Activated naive CD8-positive, alpha-beta T cell treated with anti-CD3 and anti-CD28 coated beads, Interleukin-2, amount 50 U/mL, for 24 hours (primary cell): ENCODE results near the gene TSPAN9.

Experiments
- ATAC-seq: fragments of 150-1000 bp; cut with Tn5 transposase; one replicate; pipeline ENCODE4 v1.10.0; 2021
- DNase-seq: peaks from one replicate; pipeline ENCODE4 v3.0.0; 2021
- H3K27ac Mint-ChIP-seq: one replicate; pipeline ENCODE4 v1.8.0; 2021; ENCODE audit warnings: mild to moderate bottlenecking, mixed read lengths
- H3K27me3 Mint-ChIP-seq: one replicate; pipeline ENCODE4 v1.8.0; 2021; ENCODE audit warnings: mixed read lengths
- H3K36me3 Mint-ChIP-seq: one replicate; pipeline ENCODE4 v1.8.0; 2021; ENCODE audit warnings: low read depth, mixed read lengths
- H3K4me1 Mint-ChIP-seq: one replicate; pipeline ENCODE4 v1.8.0; 2021; ENCODE audit warnings: mixed read lengths
- H3K4me3 Mint-ChIP-seq: one replicate; pipeline ENCODE4 v1.8.0; 2021; ENCODE audit warnings: mild to moderate bottlenecking, moderate library complexity, mixed read lengths
- H3K9me3 Mint-ChIP-seq: one replicate; pipeline ENCODE4 v1.8.0; 2021; ENCODE audit warnings: mixed read lengths

Gene TSPAN9

DNA sequence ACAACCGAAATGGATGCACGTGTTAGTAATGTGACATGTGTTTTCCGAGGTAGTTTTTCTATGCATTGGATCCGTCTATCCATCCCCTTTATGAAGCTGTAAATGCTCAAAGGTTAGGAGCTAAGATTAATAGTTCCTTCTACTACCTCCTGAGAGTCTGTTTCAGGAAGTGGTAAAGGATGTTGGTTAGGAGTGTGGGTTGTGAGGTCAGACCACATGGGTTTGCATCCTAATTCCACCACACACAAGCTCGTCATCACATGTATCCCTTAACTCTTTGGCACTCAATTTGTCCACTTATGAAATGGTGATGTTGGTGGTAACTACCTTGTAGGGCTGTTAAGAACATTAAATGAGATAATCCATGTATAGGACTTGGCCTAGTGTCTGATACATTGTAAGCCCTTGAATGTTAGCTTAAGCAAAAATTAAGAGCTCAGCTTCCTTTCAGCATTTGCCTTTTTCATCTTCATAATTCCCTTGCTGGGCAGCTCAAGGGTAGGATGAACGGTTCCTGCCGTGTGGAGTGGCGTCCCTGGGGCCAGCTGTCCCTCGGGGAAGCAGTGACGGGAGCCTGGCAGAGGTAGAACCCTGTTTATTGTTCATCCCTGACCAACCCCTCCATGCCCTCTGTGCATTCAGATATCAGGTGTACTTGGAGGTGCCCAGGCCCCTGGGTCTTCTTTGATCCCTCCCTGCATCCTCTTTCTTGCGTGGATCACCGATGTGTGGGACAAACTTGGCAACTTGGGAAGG lies 52.3 kb downstream of the TSPAN9 start:
- DNase-seq (peak; percentile 29), ATAC-seq (peak; percentile 50)
- peaks cover 5% of the 10 kb centered on the region for H3K9me3 Mint-ChIP-seq
- H3K4me1 Mint-ChIP-seq = peaks cover 21% of the 10 kb centered on the region
- peak overlapping the region; percentile 69 for H3K27ac Mint-ChIP-seq
- peaks cover 60% of the 10 kb centered on the region for H3K27me3 Mint-ChIP-seq
- H3K4me3 Mint-ChIP-seq = peak overlapping the region; percentile 11
- no peaks in the 10 kb centered on the region for H3K36me3 Mint-ChIP-seq

- Mint-ChIP-seq H3K27ac (no peak overlapping the region), H3K9me3 (peaks cover 5% of the 10 kb centered on the region), H3K36me3 (no peaks in the 10 kb centered on the region), H3K4me1 (peaks cover 21% of the 10 kb centered on the region), H3K4me3 (no peak overlapping the region), H3K27me3 (peaks cover 60% of the 10 kb centered on the region)
- DNase-seq (no peak), ATAC-seq (no peak)
Measured at GRCh38 chr12:3130057-3130830, 53.1 kb downstream of the TSPAN9 start.

- no peak overlapping the region for H3K4me3 Mint-ChIP-seq
- DNase-seq = no peak
- H3K27ac Mint-ChIP-seq = no peak overlapping the region
- no peaks in the 10 kb centered on the region for H3K36me3 Mint-ChIP-seq
- H3K4me1 Mint-ChIP-seq = peaks cover 21% of the 10 kb centered on the region
- peaks cover 62% of the 10 kb centered on the region for H3K27me3 Mint-ChIP-seq
- peaks cover 5% of the 10 kb centered on the region for H3K9me3 Mint-ChIP-seq
- no peak for ATAC-seq
Measured at GRCh38 chr12:3131129-3131528, 54.0 kb downstream of the TSPAN9 start.

GRCh38 chr12:3132636-3133404 lies 55.6 kb downstream of the TSPAN9 start:
- Mint-ChIP-seq H3K27me3 (peaks cover 62% of the 10 kb centered on the region), H3K9me3 (peaks cover 5% of the 10 kb centered on the region), H3K36me3 (no peaks in the 10 kb centered on the region), H3K4me3 (no peak overlapping the region), H3K27ac (no peak overlapping the region), H3K4me1 (peaks cover 21% of the 10 kb centered on the region)
- DNase-seq (no peak), ATAC-seq (no peak)

- Mint-ChIP-seq H3K9me3 (peaks cover 5% of the 10 kb centered on the region), H3K36me3 (no peaks in the 10 kb centered on the region), H3K4me1 (peaks cover 21% of the 10 kb centered on the region), H3K27me3 (peaks cover 58% of the 10 kb centered on the region), H3K27ac (no peak overlapping the region), H3K4me3 (no peak overlapping the region)
- DNase-seq = no peak
- ATAC-seq = no peak
Measured at GRCh38 chr12:3133405-3133783, 56.2 kb downstream of the TSPAN9 start.

DNA sequence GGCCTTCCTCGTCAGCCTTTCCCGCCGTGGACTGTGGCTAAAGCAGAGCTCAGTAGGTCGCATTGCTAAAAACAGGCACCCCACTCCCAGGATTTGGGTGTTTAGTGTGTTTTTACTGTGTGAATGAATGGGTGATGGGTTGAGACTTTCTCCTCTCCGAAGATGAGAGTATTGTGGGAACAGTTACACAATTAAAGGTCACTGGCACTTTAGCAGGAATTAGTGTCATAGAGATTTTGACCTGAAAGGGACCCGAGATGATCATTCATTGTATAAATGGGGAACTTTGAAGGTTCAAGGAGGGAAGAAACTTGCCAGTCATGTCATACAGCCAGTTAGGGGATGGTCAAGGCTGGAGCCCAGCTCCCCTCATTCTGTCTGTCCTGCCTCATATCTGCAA lies 56.9 kb downstream of the TSPAN9 start:
- peaks cover 52% of the 10 kb centered on the region for H3K27me3 Mint-ChIP-seq
- ATAC-seq (no peak), DNase-seq (no peak)
- no peak overlapping the region for H3K4me3 Mint-ChIP-seq
- H3K36me3 Mint-ChIP-seq = no peaks in the 10 kb centered on the region
- no peak overlapping the region for H3K27ac Mint-ChIP-seq
- peaks cover 19% of the 10 kb centered on the region for H3K4me1 Mint-ChIP-seq
- peaks cover 2% of the 10 kb centered on the region for H3K9me3 Mint-ChIP-seq

- Mint-ChIP-seq H3K4me1 (peaks cover 14% of the 10 kb centered on the region), H3K4me3 (no peak overlapping the region), H3K36me3 (no peaks in the 10 kb centered on the region), H3K9me3 (no peaks in the 10 kb centered on the region), H3K27ac (no peak overlapping the region), H3K27me3 (peaks cover 47% of the 10 kb centered on the region)
- ATAC-seq (no peak), DNase-seq (no peak)
Measured at GRCh38 chr12:3134526-3135135, 57.5 kb downstream of the TSPAN9 start.

DNA sequence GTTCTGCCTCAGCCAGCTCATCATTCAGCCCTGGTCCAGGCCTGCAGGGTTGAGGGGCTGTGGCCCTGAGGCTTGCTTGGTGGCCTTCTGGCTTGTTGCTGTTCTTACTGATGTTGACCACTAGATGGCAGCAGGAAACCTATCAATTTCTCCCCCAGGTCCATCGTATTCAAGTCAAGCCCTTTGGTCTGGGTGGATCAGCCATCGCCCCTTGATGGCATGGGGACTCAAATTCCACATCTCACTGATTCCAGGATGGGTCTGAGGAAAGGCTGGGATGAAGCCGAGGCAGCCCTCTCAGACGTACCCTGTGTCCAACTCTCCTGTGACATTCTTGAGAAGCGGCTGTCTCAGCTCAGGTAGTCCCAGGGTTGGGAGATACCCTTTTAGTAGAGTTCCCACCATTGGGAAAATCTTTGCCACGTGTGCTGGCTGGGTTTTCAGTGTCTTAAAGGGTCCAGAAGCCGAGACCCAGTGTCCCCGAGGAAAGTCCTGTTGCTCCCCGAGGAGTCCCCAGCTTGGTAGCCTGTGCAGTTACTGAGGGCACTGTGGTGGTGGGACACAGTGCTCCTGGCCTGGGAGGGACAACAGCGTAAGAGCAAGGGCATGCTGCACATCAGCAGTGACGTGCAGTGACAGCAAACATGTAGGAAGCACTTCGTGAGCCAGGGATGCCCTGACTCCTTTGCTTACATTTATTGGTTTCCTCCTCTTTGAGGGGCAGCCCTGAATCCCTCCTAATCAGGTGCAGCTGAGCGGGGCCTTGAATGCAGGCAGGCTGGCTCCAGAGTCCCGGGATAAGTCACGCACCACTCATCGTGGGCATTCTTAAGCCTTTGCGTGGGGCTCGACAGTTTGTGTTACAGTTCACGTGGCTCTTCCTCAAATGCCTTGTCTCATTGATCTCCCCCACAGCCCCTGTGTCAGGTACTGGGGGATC lies 58.6 kb downstream of the TSPAN9 start:
- Mint-ChIP-seq H3K4me1 (peaks cover 2% of the 10 kb centered on the region), H3K27ac (no peak overlapping the region), H3K9me3 (no peaks in the 10 kb centered on the region), H3K4me3 (no peak overlapping the region), H3K27me3 (peaks cover 40% of the 10 kb centered on the region), H3K36me3 (no peaks in the 10 kb centered on the region)
- ATAC-seq = peak; percentile 54
- peak; percentile 22 for DNase-seq

GRCh38 chr12:3136641-3137267 lies 59.6 kb downstream of the TSPAN9 start:
- Mint-ChIP-seq H3K4me3 (no peak overlapping the region), H3K27me3 (peaks cover 34% of the 10 kb centered on the region), H3K4me1 (no peaks in the 10 kb centered on the region), H3K9me3 (no peaks in the 10 kb centered on the region), H3K27ac (no peak overlapping the region), H3K36me3 (no peaks in the 10 kb centered on the region)
- ATAC-seq = no peak
- DNase-seq = no peak

DNA sequence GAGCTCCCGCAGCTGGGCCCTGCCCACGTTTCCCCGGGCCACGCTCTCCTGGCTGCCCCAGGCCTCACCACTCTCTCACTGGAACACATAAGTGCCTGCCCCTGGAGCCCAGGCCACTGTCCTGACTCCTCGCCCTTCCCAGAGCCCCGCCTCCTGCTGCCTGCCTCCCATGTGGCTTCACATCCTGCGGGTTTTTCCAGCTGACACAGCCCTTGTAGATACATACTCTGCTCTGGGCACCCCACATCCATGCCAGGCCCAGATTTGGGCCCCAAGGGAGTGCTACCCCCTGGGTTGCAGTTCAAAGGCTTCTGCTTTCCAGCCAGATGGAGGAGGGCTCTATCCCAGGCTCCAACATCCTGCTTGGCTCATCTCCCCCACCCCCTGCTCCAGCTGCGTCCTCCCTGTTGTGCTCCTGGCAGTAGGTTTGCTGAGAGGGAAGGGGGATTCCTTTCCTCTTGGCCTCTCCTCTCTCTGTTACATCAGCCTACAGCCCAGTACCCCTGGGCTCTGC lies 60.1 kb downstream of the TSPAN9 start:
- no peaks in the 10 kb centered on the region for H3K36me3 Mint-ChIP-seq

GRCh38 chr12:3137814-3138445 lies 60.8 kb downstream of the TSPAN9 start:
- no peak overlapping the region for H3K4me3 Mint-ChIP-seq
- ATAC-seq = no peak
- H3K4me1 Mint-ChIP-seq = no peaks in the 10 kb centered on the region
- DNase-seq = no peak
- no peaks in the 10 kb centered on the region for H3K9me3 Mint-ChIP-seq
- H3K36me3 Mint-ChIP-seq = no peaks in the 10 kb centered on the region
- H3K27ac Mint-ChIP-seq = no peak overlapping the region
- peaks cover 24% of the 10 kb centered on the region for H3K27me3 Mint-ChIP-seq

More for the DNA sequence above, 60.1 kb downstream of the TSPAN9 start:
- no peak for DNase-seq
- Mint-ChIP-seq H3K4me1 (no peaks in the 10 kb centered on the region), H3K9me3 (no peaks in the 10 kb centered on the region), H3K27me3 (peaks cover 29% of the 10 kb centered on the region), H3K4me3 (no peak overlapping the region), H3K27ac (no peak overlapping the region)
- ATAC-seq = no peak

DNA sequence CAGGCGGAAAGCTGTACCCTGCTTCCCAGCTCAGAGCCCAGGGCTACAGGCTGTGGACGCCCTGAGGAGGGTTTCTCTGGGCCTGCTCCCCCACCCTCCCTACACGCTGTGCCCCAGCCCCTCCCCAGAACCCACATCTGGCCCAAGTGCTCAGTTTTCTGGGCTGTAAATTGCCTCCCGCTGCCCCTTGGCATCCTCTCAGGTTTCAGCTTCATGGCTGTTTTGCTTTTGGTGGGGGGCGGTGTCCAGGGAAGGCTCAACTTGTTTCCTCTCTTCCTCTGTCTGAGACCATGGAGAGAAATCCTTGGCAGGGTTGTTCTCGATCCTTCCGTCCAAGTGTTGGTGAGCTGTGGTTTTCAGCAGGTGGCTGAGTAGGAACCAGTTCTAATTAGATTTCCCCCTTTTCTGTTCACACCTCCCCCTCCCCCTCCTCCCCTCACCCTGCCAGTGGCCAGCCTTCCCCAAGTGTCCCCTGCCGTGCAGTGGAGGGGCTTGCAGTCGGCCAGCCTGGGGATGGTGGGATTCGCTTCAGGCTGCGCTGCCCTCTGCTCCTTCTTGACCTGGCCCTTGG lies 61.8 kb downstream of the TSPAN9 start:
- Mint-ChIP-seq H3K36me3 (no peaks in the 10 kb centered on the region), H3K9me3 (no peaks in the 10 kb centered on the region), H3K27me3 (peaks cover 15% of the 10 kb centered on the region), H3K4me3 (no peak overlapping the region), H3K27ac (no peak overlapping the region), H3K4me1 (no peaks in the 10 kb centered on the region)
- ATAC-seq (no peak), DNase-seq (no peak)
